HepG2 (cell line): ENCODE measurements around the gene WDR73. TPM values are rescaled to one million over a fixed set of nuclear protein-coding genes. Genes with fewer than 3 reads are reported as not detected.

Experiments
- ATF2 ChIP-seq: sonication (generic); formaldehyde crosslinking; IDR thresholded peaks from 2 replicates; pipeline ENCODE4 v1.4.0; 2020; ENCODE audit warnings: missing genetic modification reagents
- CEBPB ChIP-seq: IDR thresholded peaks from 2 replicates; pipeline ENCODE4 v1.6.1; 2011; ENCODE audit warnings: low read depth, low read length, improper control_type of control experiment, borderline replicate concordance
- HDAC2 ChIP-seq: sonication (generic); formaldehyde crosslinking; IDR thresholded peaks from 2 replicates; pipeline ENCODE4 v1.4.0; 2020; ENCODE audit warnings: missing genetic modification reagents
- IKZF4 ChIP-seq: sonication (generic); formaldehyde crosslinking; IDR thresholded peaks from 2 replicates; pipeline ENCODE4 v1.5.1; 2020; ENCODE audit warnings: borderline replicate concordance, mild to moderate bottlenecking, low read depth, missing genetic modification reagents; ENCODE audit errors: not compliant biosample characterization
- MAF1 ChIP-seq: sonication (generic); formaldehyde crosslinking; IDR thresholded peaks from 2 replicates; pipeline ENCODE4 v1.5.0; 2020; ENCODE audit warnings: missing genetic modification reagents, borderline replicate concordance
- PPARG ChIP-seq: conservative IDR thresholded peaks from 2 replicates; pipeline ENCODE4 v1.6.1; 2016; ENCODE audit warnings: missing biosample characterization, missing genetic modification reagents
- SPEN ChIP-seq: sonication (generic); formaldehyde crosslinking; IDR thresholded peaks from 2 replicates; pipeline ENCODE4 v1.5.1; 2020; ENCODE audit warnings: low read depth, mild to moderate bottlenecking, missing genetic modification reagents
- SRF ChIP-seq: IDR thresholded peaks from 2 replicates; pipeline ENCODE4 v1.6.1; 2011; ENCODE audit warnings: mild to moderate bottlenecking, low read depth, low read length, moderate library complexity
- SSRP1 ChIP-seq: IDR thresholded peaks from 2 replicates; pipeline ENCODE4 v1.6.1; 2016; ENCODE audit warnings: control low read depth
- ZBTB37 ChIP-seq: sonication (generic); formaldehyde crosslinking; IDR thresholded peaks from 2 replicates; pipeline ENCODE4 v1.4.0; 2020; ENCODE audit warnings: mild to moderate bottlenecking, missing genetic modification reagents
- ZNF124 ChIP-seq: sonication (generic); formaldehyde crosslinking; IDR thresholded peaks from 2 replicates; pipeline ENCODE4 v1.4.0; 2020; ENCODE audit warnings: missing genetic modification reagents
- ZNF772 ChIP-seq: sonication (generic); formaldehyde crosslinking; IDR thresholded peaks from 2 replicates; pipeline ENCODE4 v1.5.0; 2020; ENCODE audit warnings: mild to moderate bottlenecking, missing genetic modification reagents
- polyA plus RNA-seq, 8 experiments: library from polyadenylated mRNA; depleted of rRNA in 3 of 8; stranded (reverse) in 7 of 8; unstranded in 1 of 8; fragments of >200 nt; fragmentation: Illumina TruSeq in 4 of 8; extraction: Trizol in 4 of 8; gene quantifications; 2 replicates each; pipeline versions ENCODE4 v1.2.1 to v1.2.3, GENCODE V29; 2011 to 2016; ENCODE audit warnings: low read depth in 4 of 8, missing spikeins in 1 of 8, mixed read lengths in 1 of 8; ENCODE audit not compliant: insufficient read depth in 1 of 8
- total RNA-seq, 5 experiments: library from RNA; depleted of rRNA; stranded (reverse); fragments of >200 nt; fragmentation: Illumina TruSeq; extraction: Trizol; gene quantifications; 2 replicates each; pipeline ENCODE4 v1.2.3, GENCODE V29; 2016; ENCODE audit warnings: low read depth in 1 of 5
- TF ChIP-seq, protein P1 (sequence below): sonication (generic); formaldehyde crosslinking; IDR thresholded peaks from 2 replicates; pipeline ENCODE4 v1.8.1; 2023; ENCODE audit warnings: missing genetic modification reagents, mild to moderate bottlenecking, borderline replicate concordance
- TF ChIP-seq, protein P2 (sequence below): sonication (generic); formaldehyde crosslinking; IDR thresholded peaks from 2 replicates; pipeline ENCODE4 v1.5.1; 2020; ENCODE audit warnings: mild to moderate bottlenecking, moderate library complexity, missing genetic modification reagents
- TF ChIP-seq, protein P3 (sequence below): sonication (generic); formaldehyde crosslinking; IDR thresholded peaks from 2 replicates; pipeline ENCODE4 v1.8.1; 2023; ENCODE audit warnings: mild to moderate bottlenecking, inconsistent platforms, moderate library complexity, missing genetic modification reagents, borderline replicate concordance

The WDR73 gene
- total and polyA plus RNA-seq, 2 of the 13 experiments (the other 11 are each of a cell fraction or from before 2014, with no cell fraction given), result 20.0 to 35.5 TPM

DNA sequence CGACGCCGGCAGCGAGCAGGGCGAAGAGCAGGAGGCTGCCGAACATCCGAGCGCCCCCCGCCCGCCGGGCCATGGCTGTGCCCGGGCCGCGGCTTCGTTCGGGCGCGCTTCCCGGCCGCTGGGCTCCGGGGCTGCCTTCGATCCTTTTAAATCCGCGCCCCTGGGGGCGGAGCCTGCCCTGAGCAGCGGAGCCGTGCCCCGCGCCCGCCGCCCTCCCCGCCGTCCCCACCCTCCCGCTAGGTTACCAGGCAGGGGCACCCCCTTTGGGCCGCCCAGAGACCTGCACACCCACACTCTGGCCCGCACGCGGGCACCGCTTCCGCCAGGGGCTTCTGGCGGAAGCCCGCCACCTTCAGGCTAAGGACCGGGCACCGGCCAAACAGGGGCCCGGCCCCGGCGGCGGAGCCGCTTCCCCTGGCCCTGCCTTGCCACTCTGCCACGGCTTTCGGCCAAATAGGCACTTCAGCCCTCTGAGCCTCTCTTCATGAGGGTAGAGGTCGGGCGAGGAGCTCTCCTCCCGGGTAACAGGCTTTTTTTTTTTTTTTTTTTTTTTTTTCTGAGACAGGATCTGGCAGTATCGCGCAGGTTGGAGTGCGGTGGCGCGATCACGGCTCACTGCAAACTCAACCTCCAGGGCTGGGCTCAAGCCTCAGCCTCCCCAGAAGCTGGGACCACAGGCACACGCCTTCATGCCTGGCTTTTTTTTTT is 4.2 kb upstream of the WDR73 start, which contains the start of gene NMB (continued):
- TF ChIP-seq IKZF4, result no peak
- TF ChIP-seq, protein P1, sequence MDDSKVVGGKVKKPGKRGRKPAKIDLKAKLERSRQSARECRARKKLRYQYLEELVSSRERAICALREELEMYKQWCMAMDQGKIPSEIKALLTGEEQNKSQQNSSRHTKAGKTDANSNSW (CRISPR knock-in tag), result no peak
- TF ChIP-seq SSRP1 (CRISPR knock-in tag), result no peak
- TF ChIP-seq ZBTB37 (CRISPR knock-in tag), result no peak
- TF ChIP-seq, protein P2, sequence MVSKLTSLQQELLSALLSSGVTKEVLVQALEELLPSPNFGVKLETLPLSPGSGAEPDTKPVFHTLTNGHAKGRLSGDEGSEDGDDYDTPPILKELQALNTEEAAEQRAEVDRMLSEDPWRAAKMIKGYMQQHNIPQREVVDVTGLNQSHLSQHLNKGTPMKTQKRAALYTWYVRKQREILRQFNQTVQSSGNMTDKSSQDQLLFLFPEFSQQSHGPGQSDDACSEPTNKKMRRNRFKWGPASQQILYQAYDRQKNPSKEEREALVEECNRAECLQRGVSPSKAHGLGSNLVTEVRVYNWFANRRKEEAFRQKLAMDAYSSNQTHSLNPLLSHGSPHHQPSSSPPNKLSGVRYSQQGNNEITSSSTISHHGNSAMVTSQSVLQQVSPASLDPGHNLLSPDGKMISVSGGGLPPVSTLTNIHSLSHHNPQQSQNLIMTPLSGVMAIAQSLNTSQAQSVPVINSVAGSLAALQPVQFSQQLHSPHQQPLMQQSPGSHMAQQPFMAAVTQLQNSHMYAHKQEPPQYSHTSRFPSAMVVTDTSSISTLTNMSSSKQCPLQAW (CRISPR knock-in tag), result no peak
- TF ChIP-seq MAF1 (CRISPR knock-in tag), result no peak
- TF ChIP-seq SPEN, result no peak; the same call in 1 of the 2 replicates
- no peak for TF ChIP-seq ZNF772
- TF ChIP-seq HDAC2 (CRISPR knock-in tag), result no peak
- TF ChIP-seq, protein P3, sequence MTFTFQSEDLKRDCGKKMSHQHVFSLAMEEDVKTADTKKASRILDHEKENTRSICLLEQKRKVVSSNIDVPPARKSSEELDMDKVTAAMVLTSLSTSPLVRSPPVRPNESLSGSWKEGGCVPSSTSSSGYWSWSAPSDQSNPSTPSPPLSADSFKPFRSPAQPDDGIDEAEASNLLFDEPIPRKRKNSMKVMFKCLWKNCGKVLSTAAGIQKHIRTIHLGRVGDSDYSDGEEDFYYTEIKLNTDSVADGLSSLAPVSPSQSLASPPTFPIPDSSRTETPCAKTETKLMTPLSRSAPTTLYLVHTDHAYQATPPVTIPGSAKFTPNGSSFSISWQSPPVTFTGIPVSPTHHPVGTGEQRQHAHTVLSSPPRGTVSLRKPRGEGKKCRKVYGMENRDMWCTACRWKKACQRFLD, result no peak
- no peak for TF ChIP-seq SRF
- TF ChIP-seq ZNF124 (CRISPR knock-in tag), result no peak
- no peak for TF ChIP-seq CEBPB
- TF ChIP-seq PPARG (CRISPR knock-in tag), result 0 out of 2 replicates have a peak, but pooled peaks have one; percentile 5
- TF ChIP-seq ATF2 (CRISPR knock-in tag), result no peak
